K562 (cell line): ENCODE results near the gene CLDN5. TPM values are rescaled to one million over a fixed set of nuclear protein-coding genes. Genes with fewer than 3 reads are reported as not detected.

Experiments used
- FIP1L1 ChIP-seq: fragments of 200-400 bp; formaldehyde crosslinking; IDR thresholded peaks from 2 replicates; pipeline ENCODE4 v1.6.1; 2018; ENCODE audit warnings: mild to moderate bottlenecking, low read depth, low read length; ENCODE audit not compliant: poor library complexity, severe bottlenecking
- NCOR1 ChIP-seq: fragments of 450-650 bp; IDR thresholded peaks from 2 replicates; pipeline ENCODE4 v1.6.1; 2016; ENCODE audit warnings: mild to moderate bottlenecking, moderate library complexity
- NR1H2 ChIP-seq: sonication (generic); formaldehyde crosslinking; IDR thresholded peaks from 2 replicates; pipeline ENCODE4 v1.4.0; 2020; ENCODE audit warnings: mild to moderate bottlenecking, missing genetic modification reagents
- NR4A1 ChIP-seq, 2 experiments: fragments of 250-450 bp in 1 of 2; fragments of 450-650 bp in 1 of 2; sonication (Bioruptor Pico) in 1 of 2; IDR thresholded peaks; 2 replicates each; pipeline versions ENCODE4 v1.4.0 to v1.6.1; 2016 to 2020; ENCODE audit warnings: mild to moderate bottlenecking in 2 of 2, missing compliant biosample characterization in 1 of 2, missing genetic modification characterization in 1 of 2, moderate library complexity in 1 of 2
- RAD21 ChIP-seq, 2 experiments: fragments of 250-450 bp in 1 of 2; fragments of 450-650 bp in 1 of 2; sonication (Bioruptor Pico) in 1 of 2; formaldehyde crosslinking in 1 of 2; IDR thresholded peaks in 1 of 2; conservative IDR thresholded peaks in 1 of 2; 2 replicates each; pipeline versions ENCODE4 v1.4.0 to v1.8.0; 2020 to 2022; ENCODE audit warnings: mild to moderate bottlenecking in 2 of 2, moderate library complexity in 1 of 2
- TGIF2 ChIP-seq: sonication (generic); formaldehyde crosslinking; IDR thresholded peaks from 2 replicates; pipeline ENCODE4 v1.8.1; 2022; ENCODE audit warnings: mild to moderate bottlenecking, missing genetic modification reagents, moderate library complexity
- ZNF232 ChIP-seq: sonication (generic); formaldehyde crosslinking; IDR thresholded peaks from 2 replicates; pipeline ENCODE4 v1.8.0; 2022; ENCODE audit warnings: mild to moderate bottlenecking, missing genetic modification reagents
- ZNF436 ChIP-seq: fragments of 250-450, 450-650 bp; sonication (Bioruptor Pico); formaldehyde crosslinking; IDR thresholded peaks from 2 replicates; pipeline ENCODE4 v1.7.0; 2020; ENCODE audit warnings: mild to moderate bottlenecking
- ZNF699 ChIP-seq: fragments of 250-450 bp; sonication (Bioruptor Pico); IDR thresholded peaks from 2 replicates; pipeline ENCODE4 v1.8.0; 2021; ENCODE audit warnings: mild to moderate bottlenecking, moderate library complexity; ENCODE audit not compliant: insufficient replicate concordance
- polyA plus RNA-seq, 8 experiments: library from polyadenylated mRNA; depleted of rRNA in 4 of 8; stranded (reverse) in 5 of 8; unstranded in 3 of 8; fragments of >200 nt; fragmentation: Nextera tagmentation in 2 of 8; fragmentation: Illumina TruSeq in 1 of 8; extraction: Ambion mirVana in 2 of 8; extraction: Trizol in 1 of 8; gene quantifications; 2 replicates each; pipeline versions ENCODE4 v1.2.1 to v1.2.3, GENCODE V29; 2011 to 2014; ENCODE audit warnings: inconsistent platforms in 1 of 8, missing spikeins in 1 of 8
- total RNA-seq, 7 experiments: library from RNA; depleted of rRNA in 6 of 7; stranded (reverse); fragments of >200 nt in 6 of 7; fragmentation: Illumina TruSeq in 2 of 7; extraction: Trizol in 2 of 7; gene quantifications; 2 replicates each; pipeline versions ENCODE4 v1.2.1 to v1.2.3, GENCODE V29; 2011 to 2021; ENCODE audit warnings: low replicate concordance in 1 of 7
- TF ChIP-seq, protein P1 (sequence below), 2 experiments: fragments of 450-650 bp in 1 of 2; sonication (generic) in 1 of 2; formaldehyde crosslinking in 1 of 2; IDR thresholded peaks; 2 replicates each; pipeline versions ENCODE4 v1.7.1 to v1.9.0; 2016 to 2022; ENCODE audit warnings: inconsistent platforms in 1 of 2, mild to moderate bottlenecking in 1 of 2, missing genetic modification reagents in 1 of 2

The CLDN5 gene
- total and polyA plus RNA-seq, 9 of the 15 experiments (the other 6 are each of a cell fraction or from before 2014, with no cell fraction given): 0.20 TPM; not detected in 8

DNA sequence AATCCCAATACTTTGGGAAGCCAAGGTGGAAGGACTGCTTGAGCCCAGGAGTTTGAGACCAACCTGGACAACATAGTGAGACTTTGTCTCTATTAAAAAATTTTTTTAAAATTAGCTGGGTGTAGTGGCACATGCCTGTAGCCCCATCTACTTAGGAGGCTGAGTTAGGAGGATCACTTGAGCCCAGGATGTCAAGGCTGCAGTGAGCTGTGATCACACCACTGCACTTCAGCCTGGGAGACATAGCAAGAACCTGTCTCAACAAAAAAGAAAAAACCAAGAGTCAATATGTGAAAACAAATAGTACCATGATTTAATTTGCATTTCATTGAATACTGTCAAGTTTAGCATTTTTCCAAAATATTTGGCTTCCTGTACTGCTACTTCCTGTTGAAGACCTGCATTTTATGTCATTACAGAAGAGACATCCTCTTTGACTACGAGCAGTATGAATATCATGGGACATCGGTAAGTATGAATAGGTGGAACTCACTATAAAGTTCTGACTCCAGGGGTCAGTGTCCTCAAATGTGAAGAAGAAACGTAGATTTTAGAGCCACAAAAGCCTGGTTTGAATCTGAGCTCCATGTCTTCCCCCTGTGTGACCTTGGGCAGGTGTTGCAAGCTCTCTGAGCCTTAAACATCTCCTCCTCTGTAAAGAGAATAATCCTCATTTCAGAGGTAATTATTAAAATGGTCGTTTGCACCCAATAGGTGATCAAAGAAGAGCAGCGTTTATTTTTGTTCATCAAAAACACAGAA is 28.5 kb downstream of the CLDN5 start (continued):
- TF ChIP-seq, protein P1, sequence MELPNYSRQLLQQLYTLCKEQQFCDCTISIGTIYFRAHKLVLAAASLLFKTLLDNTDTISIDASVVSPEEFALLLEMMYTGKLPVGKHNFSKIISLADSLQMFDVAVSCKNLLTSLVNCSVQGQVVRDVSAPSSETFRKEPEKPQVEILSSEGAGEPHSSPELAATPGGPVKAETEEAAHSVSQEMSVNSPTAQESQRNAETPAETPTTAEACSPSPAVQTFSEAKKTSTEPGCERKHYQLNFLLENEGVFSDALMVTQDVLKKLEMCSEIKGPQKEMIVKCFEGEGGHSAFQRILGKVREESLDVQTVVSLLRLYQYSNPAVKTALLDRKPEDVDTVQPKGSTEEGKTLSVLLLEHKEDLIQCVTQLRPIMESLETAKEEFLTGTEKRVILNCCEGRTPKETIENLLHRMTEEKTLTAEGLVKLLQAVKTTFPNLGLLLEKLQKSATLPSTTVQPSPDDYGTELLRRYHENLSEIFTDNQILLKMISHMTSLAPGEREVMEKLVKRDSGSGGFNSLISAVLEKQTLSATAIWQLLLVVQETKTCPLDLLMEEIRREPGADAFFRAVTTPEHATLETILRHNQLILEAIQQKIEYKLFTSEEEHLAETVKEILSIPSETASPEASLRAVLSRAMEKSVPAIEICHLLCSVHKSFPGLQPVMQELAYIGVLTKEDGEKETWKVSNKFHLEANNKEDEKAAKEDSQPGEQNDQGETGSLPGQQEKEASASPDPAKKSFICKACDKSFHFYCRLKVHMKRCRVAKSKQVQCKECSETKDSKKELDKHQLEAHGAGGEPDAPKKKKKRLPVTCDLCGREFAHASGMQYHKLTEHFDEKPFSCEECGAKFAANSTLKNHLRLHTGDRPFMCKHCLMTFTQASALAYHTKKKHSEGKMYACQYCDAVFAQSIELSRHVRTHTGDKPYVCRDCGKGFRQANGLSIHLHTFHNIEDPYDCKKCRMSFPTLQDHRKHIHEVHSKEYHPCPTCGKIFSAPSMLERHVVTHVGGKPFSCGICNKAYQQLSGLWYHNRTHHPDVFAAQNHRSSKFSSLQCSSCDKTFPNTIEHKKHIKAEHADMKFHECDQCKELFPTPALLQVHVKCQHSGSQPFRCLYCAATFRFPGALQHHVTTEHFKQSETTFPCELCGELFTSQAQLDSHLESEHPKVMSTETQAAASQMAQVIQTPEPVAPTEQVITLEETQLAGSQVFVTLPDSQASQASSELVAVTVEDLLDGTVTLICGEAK (IDR thresholded peaks at IDR 0.05): no peak
- TF ChIP-seq, protein P1 (CRISPR knock-in tag; IDR thresholded peaks at IDR 0.05): 0 out of 2 replicates have a peak, but pooled peaks have one; percentile 27
- TF ChIP-seq FIP1L1: no peak
- TF ChIP-seq ZNF232 (CRISPR knock-in tag): 0 out of 2 replicates have a peak, but pooled peaks have one; percentile 11
- TF ChIP-seq NR4A1 (CRISPR knock-in tag; IDR thresholded peaks at IDR 0.05): no peak
- 0 out of 2 replicates have a peak, but pooled peaks have one; percentile 24 for TF ChIP-seq NR4A1 (tag; IDR thresholded peaks at IDR 0.05)
- TF ChIP-seq NCOR1: 0 out of 2 replicates have a peak, but pooled peaks have one; percentile 12
- TF ChIP-seq RAD21 (CRISPR knock-in tag; conservative IDR thresholded peaks at IDR 0.05 in 1 of 2, IDR thresholded peaks at IDR 0.05 in 1 of 2): peak; percentile 48 to 51; a peak in 3 of 4 replicates
- TF ChIP-seq ZNF436 (CRISPR knock-in tag): no peak
- TF ChIP-seq TGIF2 (CRISPR knock-in tag): 0 out of 2 replicates have a peak, but pooled peaks have one; percentile 46
- peak; percentile 63 for TF ChIP-seq ZNF699 (CRISPR knock-in tag)
- 0 out of 2 replicates have a peak, but pooled peaks have one; percentile 56 for TF ChIP-seq NR1H2 (CRISPR knock-in tag)
